Uterus (tissue), 2 donors: ENCODE measurements around the gene TSGA10.

Experiments
- CTCF ChIP-seq, 4 experiments: fragments of 200-600 bp in 2 of 4; fragments of 450-650 bp in 2 of 4; sonication (generic) in 2 of 4; IDR thresholded peaks; one replicate each; pipeline ENCODE4 v1.5.1; 2016 to 2019; ENCODE audit warnings: antibody characterized with exemption in 4 of 4, mild to moderate bottlenecking in 2 of 4, moderate library complexity in 1 of 4
- POLR2A ChIP-seq, 2 donors: fragments of 450-650 bp; IDR thresholded peaks; one replicate each; pipeline ENCODE4 v1.6.1; 2016; ENCODE audit warnings: antibody characterized with exemption in 2 of 2, mild to moderate bottlenecking in 1 of 2, moderate library complexity in 1 of 2

GRCh38 chr2:99187011-99187410 is 32.3 kb upstream of the TSGA10 start:
- TF ChIP-seq CTCF (IDR thresholded peaks at IDR 0.05) (no peak), POLR2A (IDR thresholded peaks at IDR 0.05) (no peak)
